GM19468 (cell line): ENCODE measurements around the gene SAG.
"Not testable (repeated sequence)": the region's sequence is repeated elsewhere in the genome, so short reads cannot be mapped to it uniquely, and the experiment has no call there.

Experiments used
- ATAC-seq: cut with Tn5 transposase; IDR thresholded peaks from one replicate; pipeline ENCODE4 v1.9.1; 2021; ENCODE audit warnings: mild to moderate bottlenecking, moderate library complexity, moderate number of reproducible peaks; ENCODE audit not compliant: unreplicated experiment; ENCODE audit errors: extremely low read depth

SAG gene

DNA sequence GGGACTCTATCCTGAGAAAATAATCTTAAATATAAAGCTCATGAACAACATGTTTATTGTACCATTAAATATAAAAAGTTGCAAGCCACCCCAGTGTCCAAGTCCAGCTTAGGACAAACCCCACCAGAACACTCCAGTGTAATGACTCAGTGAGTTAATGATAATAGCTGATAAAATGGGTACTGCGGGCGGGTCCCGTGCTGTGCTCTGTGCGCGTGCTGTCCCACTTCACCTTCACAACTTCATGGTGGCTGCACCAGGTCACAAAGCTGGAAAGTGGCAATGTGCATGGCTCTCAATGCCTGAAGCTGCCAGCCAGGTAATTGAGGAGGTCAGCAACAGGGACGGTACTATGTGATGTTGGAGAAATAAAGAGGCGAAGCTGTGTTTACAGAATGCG lies 65.2 kb downstream of the SAG start:
- no peak for ATAC-seq

DNA sequence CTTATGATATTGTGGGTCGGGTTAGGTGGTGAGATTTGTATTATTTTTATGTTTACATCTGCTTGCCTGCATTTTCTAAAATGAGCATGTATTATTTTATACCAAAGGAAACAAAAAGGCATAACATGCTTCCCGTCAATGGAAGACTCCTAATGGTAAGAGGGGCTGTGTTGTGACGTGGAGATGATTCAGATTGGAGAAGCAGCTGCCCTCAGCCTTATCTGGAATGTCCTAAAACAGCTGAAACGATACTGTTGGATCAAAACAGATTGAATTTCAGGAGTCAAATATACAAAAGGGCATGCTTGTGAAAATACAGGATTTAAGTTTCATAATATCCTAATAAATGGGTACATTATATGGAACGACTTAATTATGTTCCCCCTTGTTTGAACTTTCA lies 65.7 kb downstream of the SAG start:
- no peak for ATAC-seq

DNA sequence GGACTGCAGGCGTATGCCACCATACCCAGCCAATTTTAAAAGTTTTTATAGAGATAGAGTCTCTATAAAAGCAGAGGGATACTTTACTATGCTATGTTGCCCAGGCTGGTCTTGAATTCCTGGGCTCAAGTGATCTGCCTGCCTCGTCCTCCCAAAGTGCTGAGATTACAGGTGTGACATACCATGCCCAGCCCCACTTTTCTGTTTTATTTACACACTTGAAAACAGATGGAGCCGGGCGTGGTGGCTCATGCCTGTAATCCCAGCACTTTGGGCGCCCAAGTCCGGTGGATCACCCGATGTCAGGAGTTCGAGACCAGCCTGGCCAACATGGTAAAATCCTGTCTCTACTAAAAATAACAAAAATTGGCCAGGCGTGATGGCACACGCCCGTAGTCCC lies 67.2 kb downstream of the SAG start:
- not testable (repeated sequence) for ATAC-seq

DNA sequence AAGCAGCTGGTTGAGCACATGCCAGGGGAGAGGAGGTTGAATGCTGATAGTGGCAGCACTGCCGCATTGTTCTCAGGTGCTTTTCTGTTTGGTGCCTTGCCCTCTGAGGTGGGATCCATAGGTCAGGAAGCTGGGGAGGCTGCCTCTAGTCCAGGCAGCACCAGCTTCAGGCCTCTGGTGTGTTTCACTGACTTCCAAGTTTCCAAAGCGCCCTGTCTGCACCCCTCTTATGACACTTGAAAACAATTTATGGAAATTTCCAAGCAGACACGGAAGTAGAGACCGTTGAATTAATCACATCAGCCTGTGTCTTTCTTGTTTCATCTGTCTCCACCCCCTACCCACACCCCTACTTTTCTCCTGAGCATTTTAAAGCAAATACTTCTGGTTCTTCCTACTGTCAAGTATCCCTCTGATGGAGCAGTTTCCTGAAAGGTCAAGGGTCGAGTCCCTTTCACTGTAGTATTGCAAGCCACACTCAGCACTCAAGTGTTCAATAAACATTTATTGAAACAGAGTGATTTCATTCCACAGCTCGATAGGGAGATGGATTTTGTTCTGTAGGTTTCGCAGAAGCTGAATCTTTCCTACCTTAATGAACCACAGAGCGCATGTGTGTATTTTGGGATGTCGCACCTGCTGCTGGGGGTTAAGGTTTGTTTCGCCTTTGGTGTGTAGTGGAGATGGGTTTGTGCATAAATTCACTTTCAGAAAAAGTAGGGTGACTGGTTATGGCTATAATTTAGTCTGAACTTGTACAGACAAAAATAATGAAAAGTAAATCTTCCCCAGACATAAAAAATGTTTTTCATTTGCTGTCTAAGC lies 68.1 kb downstream of the SAG start:
- ATAC-seq: no peak

DNA sequence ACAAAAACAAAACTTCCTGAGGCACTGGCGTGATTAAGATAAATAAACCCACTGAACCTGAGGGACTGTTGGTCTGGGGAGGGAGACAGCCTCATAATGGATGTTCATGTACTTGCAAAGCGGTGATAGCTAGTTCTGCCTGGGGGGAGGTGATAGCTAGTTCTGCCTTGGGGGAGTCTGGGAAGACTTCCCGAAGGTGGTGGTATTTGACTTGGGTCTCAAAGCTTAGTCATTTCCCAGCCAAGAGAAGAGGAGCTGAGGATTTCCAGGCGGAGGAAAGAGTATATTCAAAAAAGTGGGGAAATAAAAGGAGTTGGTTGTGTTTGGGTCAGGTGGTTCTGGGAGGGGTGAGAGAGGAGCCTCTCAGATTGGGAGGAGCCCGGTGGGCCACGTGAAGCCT lies 71.4 kb downstream of the SAG start:
- no peak for ATAC-seq

DNA sequence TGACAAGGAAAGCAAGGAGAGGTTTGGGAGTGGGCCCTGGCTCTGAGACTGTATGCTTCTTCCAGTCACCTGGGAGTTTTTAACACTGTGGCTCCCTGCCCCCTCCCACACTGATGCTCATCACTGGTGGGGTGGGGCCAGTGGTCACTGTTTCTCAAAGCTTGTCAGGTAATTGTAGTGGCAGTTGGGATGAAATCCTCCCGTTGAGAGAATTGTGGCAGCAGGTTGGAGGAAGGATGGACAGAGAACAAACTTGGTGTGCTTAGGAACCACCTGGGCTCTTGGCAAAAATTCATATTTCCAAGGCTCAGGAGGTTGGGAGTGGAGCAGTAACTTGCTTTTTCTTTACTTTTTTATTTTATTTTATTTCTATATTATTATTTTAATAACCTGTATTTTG lies 71.8 kb downstream of the SAG start:
- no peak for ATAC-seq

DNA sequence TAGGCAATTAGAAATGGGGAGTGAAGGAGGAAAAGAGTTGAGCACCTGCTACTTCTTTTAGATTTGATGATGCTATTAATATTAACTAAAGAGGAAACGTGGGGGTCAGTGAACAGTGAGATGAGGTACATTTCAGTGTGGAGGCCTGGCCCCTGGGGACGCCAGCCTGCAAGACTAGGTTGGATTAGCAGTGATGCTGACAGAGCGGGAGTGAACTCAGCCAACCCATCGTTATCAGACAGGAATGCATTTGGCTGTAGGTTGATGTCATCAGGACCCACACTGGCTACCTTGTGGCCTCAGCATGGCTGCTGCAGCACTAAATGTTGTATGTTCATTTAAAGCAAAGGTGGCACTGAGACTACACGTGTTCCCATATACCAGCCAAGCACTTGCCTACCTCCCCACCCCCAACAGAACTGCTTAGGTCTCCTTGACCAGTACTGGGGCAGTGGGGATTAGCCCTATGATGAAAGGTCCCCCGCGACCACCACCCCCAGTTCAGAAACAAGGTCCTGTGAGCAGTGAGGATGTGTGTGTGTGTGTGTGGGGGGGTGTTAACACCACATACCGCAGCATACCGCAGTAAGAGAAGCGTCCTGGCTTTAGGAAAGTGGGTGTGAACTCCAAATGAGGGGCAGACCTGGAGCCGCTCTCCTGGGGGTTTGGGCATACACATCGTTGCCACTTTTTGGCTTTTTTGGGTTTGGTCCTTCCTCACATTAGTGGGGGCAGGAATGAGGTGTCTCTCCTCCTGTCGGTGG lies 72.7 kb downstream of the SAG start:
- ATAC-seq: no peak

DNA sequence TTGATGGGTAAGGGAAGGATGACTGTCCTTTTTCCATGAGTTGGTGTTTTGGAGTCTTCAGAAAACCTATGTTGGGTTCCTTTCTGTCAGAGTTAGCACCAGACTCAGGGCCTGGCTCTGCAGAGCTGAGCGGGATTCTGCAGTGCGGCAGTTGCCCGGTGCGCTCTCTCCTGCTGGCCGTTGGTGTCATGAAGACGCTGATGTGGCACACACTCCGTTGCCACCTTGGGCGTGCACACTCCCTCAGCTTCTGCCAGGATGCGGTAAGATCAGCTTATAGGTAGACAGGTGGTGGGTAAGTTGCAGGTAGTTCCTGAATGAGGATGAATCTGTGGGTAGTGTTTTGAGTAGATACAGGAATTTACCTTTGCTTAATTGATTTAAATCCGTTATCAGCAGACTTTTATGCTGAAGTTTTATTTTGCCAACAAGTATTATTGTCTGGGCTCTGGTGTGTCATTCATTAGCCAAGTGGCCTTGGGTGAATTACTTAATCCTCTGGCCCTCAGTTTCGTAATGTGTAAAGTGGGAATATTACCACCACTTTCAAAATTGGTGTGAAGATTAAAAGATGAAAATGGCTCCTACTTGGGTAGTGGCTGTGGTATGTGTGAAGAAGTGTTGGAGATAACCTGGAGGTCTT lies 73.5 kb downstream of the SAG start:
- no peak for ATAC-seq

DNA sequence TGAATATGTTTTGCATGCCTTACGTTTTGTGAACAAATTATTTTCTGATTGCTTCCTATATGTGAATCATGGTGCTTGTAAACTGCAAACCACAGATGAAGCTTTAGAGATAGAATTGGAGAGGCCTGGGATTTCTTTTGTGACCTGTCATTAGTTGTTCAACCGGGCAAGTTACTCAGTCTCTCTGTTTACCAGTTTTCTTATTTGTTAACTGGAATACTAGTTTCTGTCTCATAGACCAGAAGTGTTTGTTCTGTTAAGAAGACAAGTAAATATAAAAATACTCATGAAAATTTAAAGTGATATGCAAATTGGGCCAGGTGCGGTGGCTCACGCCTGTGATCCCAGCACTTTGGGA lies 74.0 kb downstream of the SAG start:
- ATAC-seq: no peak

DNA sequence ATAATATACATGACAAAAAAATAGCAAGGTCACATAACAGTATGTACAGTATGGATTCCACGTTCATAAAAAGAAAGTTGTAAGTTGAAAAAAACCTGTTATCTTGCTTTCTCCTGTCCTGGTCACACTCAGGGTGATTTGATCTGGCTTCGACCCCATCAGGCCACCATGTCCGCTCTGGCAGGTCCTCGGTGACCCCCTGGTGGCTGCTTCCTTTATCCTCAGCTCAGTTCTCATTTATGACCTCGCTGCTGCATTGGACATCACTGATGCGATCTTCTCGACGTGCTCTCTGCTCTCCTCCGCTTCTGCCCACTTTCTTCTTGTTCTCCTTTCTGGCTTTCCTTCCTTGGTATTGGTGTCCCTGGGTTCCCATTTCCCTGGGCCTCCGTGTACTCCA lies 76.4 kb downstream of the SAG start:
- ATAC-seq: no peak

DNA sequence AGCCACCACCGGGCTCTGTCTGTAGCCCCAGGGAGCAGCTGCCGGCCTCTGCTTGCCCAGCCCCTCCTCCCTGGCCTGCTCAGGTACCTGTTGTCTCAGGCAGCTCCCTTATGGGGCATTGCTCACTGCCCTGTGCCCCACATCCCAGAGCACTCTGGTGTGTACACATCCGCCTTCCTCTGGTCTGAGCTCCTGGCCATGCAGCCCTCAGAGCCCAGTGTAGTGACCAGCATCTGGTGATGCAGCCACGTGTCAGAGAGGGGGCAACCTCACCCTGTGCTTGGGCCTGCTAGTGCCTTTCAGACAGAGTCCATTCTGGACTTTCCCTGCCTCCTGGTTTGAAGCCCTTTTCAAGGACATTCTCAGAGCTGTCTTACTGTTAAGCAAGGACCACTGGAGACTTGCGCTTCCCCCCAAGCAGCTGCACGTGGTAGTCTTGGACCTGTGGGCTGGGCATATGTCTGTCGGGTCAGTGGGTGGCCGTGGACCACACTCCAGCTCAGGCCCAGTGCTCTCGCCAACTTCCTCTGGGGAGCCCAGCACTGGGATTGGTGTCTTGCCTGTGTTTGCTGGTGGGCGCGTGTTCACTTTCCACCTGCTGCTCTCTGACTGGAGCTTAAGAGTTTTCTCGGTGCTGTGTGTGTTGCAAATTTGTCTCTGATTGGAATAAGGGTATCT lies 77.3 kb downstream of the SAG start:
- no peak for ATAC-seq

DNA sequence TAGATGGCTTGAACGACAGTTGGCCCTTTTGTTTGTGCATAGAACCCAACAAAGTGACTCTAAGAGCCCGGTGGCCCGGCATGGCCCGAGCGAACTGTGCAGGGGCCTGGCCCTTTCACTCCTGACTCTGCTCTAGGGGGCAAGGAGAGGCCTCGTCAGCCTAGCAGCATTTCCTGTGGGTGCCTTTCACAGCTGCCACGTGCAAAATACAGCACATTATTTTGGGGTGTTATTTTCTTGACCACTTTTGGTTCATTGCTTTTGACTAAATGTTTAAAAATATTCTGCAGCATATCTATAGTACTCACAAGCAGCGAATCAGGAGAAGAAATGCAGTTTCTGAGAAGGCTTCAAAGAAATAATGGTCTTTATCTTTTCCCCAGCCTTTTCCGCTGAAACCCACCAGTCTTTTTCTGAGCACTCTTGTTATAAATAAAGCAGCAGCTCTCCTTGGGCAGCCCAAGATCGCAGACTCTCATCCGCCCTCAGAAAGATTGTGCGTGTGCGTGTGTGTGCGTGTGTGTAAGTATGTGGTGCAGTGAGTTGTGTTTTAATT lies 78.0 kb downstream of the SAG start:
- peak; percentile 12 for ATAC-seq

DNA sequence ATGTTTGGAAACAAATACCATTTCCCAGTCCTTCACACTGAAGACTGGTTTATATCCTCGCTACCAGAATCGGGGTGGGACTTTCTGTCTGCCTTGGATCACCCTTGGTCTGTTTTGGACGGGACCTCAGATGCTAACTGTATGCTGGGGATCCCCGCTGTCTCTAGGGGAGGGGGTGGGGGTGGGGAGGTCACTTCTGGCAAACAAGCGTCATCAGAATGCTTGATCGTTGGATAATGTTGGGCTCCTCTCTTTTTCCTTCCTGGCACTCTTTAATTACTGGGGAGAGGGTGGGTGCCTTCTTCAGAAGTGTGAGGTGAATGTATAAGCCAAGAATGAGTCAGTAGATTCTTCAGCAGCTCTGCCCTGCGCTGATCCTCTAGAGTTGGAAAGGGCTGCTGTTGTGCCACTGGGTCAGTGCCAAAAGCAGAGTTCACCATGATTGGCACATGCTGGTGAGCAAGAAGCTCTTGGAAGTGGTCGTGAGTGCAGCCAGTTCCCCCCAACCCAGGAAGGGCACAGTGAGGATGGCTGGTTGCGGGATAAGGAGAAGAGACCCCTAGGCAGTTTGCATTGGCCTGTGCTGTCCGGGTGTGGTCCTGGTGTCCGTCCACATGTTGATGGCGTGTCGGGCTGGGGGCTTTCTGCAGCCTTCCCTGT lies 78.9 kb downstream of the SAG start:
- no peak for ATAC-seq

DNA sequence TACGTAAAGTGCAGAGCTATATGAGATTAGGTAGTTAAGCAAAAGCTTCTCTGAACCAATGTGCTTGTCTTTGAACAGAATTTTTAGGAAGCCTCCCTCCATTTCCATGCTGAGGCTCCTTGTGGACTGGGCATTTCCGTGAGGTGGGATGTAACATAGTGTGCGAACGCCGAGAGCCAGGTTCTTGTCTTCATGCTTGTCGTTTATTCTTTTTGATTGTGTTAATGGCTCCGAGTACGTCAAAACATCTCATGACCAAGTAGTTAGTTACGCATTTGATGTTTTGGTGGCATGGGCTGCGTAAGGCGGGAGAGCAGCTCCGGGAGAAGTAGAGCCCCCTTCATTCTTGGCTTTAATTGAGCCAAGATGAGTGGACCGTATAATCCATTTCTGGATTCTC lies 79.6 kb downstream of the SAG start:
- no peak for ATAC-seq

DNA sequence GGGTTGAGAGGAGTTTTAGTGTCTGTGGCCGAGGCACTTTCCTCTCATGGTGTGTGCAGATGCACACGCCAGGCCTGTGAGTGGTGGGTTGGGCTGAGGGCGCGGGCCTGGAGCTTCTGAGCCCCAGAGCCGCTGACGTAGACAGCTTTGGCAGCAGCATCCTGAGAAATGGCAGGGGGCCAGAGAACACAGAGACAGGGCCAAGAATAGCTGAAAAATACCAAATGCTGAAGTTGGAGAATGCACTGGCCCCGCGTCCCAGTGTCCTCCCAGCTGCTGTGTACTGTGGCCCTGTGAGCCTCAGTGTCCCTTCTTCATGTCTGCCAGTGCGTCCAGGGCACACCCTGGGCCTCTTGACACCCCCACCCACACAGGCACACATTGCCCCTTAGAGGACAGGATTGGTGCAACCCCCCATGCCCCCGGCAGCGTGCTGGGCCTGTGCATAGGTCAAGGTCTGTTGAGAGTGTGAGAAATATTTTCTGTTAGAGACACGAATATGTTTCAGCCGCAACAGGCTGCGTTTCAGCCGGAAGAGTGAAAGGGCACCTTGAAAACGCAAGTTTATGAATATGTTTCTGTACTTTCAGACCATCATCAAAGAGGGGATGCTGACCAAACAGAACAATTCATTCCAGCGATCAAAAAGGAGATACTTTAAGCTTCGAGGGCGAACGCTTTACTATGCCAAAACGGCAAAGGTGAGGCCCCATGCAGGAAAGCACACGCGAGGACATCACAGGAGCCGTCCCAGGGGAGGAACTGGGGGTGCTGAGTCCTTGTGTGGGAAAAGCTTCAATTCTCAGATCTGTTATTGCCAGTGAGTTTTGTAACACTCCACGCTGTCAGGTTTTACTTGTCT lies 80.3 kb downstream of the SAG start:
- no peak for ATAC-seq

DNA sequence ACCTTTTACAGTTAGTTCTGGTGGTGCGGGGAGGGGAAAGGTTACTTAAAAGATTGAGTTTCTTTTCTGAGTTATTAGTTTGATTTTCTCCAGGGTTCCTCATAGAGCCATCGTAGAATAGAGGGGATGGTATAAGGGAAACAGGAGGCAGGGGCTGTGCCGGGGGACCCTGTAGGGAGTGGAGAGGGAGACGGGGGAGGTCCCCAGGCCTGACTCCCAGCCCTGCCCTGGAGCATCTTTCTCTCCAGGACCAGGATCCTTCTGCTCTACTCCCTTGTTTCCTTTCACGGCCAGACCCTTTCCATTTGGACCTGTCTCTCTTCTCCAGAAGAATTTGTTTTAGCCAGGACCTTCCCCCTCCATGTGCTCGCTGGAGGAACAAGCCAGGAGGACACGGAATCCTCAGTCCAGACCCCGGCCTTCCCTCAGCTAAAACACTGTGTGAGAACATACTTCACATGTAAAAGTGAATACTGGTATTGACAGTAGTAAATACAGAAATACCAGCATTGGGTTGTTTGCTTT lies 82.0 kb downstream of the SAG start:
- no peak for ATAC-seq

DNA sequence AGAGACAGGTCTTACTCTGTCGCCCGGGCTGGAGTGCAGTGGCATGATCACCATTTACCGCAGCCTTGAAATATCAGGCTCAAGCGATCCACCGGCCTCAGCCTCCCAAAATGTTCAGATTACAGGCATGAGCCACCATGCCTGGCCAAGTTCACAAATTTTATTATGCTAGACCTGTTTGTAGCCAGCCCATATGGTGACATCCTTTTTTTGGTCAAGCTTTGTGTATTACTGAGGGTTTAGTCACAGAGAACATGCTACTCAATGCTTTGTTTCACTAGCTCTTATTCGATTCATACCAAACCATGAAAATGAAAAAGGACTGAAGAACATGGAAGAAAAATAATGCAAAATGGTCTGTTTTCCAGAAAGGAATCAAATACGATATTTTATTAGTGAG lies 88.1 kb downstream of the SAG start:
- ATAC-seq: no peak
